Ishikawa (cell line): Measurements from ENCODE around the gene FYB2.

Experiments
- CEBPB ChIP-seq: IDR thresholded peaks from 2 replicates; pipeline ENCODE4 v1.6.1; 2012
- CREB1 ChIP-seq: IDR thresholded peaks from 2 replicates; pipeline ENCODE4 v1.6.1; 2012; ENCODE audit warnings: low read depth
- EGR1 ChIP-seq: IDR thresholded peaks from 2 replicates; pipeline ENCODE4 v1.6.1; 2012
- EP300 ChIP-seq: IDR thresholded peaks from 2 replicates; pipeline ENCODE4 v1.6.1; 2012; ENCODE audit warnings: borderline replicate concordance
- FOXM1 ChIP-seq: IDR thresholded peaks from 2 replicates; pipeline ENCODE4 v1.6.1; 2012; ENCODE audit warnings: low read depth, borderline replicate concordance
- MAX ChIP-seq: IDR thresholded peaks from 2 replicates; pipeline ENCODE4 v1.6.1; 2012
- NFIC ChIP-seq: IDR thresholded peaks from 2 replicates; pipeline ENCODE4 v1.6.1; 2012
- RAD21 ChIP-seq: IDR thresholded peaks from 2 replicates; pipeline ENCODE4 v1.6.1; 2012; ENCODE audit warnings: low read depth
- REST ChIP-seq: IDR thresholded peaks from 2 replicates; pipeline ENCODE4 v1.6.1; 2012; ENCODE audit warnings: low read depth, mild to moderate bottlenecking
- TAF1 ChIP-seq: IDR thresholded peaks from 2 replicates; pipeline ENCODE4 v1.6.1; 2012; ENCODE audit warnings: low read depth, mild to moderate bottlenecking
- TCF12 ChIP-seq: IDR thresholded peaks from 2 replicates; pipeline ENCODE4 v1.6.1; 2012; ENCODE audit warnings: low read depth
- TEAD4 ChIP-seq: IDR thresholded peaks from 2 replicates; pipeline ENCODE4 v1.6.1; 2012
- USF1 ChIP-seq: IDR thresholded peaks from 2 replicates; pipeline ENCODE4 v1.6.1; 2012
- YY1 ChIP-seq: IDR thresholded peaks from 2 replicates; pipeline ENCODE4 v1.6.1; 2012; ENCODE audit warnings: low read depth
- ZBTB7A ChIP-seq: IDR thresholded peaks from 2 replicates; pipeline ENCODE4 v1.6.1; 2012; ENCODE audit warnings: low read depth

The FYB2 gene

GRCh38 chr1:56816909-56817308, 2.3 kb downstream of the FYB2 start:
- no peak for TF ChIP-seq ZBTB7A
- TF ChIP-seq EP300: peak; percentile 50; the same call in 1 of the 2 replicates
- TF ChIP-seq CEBPB: peak; percentile 93
- peak; percentile 49; the same call in 1 of the 2 replicates for TF ChIP-seq YY1
- 0 out of 2 replicates have a peak, but pooled peaks have one; percentile 20 for TF ChIP-seq TCF12

GRCh38 chr1:56816264-56816663, 2.9 kb downstream of the FYB2 start:
- TF ChIP-seq YY1 (no peak), TAF1 (no peak), USF1 (no peak), REST (no peak), MAX (no peak), EP300 (no peak), RAD21 (no peak), CEBPB (no peak), TEAD4 (no peak), EGR1 (no peak), NFIC (no peak), CREB1 (no peak), TCF12 (no peak)

GRCh38 chr1:56814205-56814604, 5.0 kb downstream of the FYB2 start:
- no peak for TF ChIP-seq TEAD4
- TF ChIP-seq TCF12: no peak
- TF ChIP-seq EGR1: no peak
- no peak for TF ChIP-seq YY1
- no peak for TF ChIP-seq RAD21
- no peak for TF ChIP-seq FOXM1
- TF ChIP-seq TAF1: no peak
- TF ChIP-seq REST: no peak
- no peak for TF ChIP-seq CREB1
- no peak for TF ChIP-seq MAX
- no peak for TF ChIP-seq CEBPB
- no peak for TF ChIP-seq ZBTB7A
- TF ChIP-seq EP300: no peak
- no peak for TF ChIP-seq NFIC
- no peak for TF ChIP-seq USF1

- no peak for TF ChIP-seq USF1
- TF ChIP-seq YY1: no peak
- peak; percentile 89 for TF ChIP-seq TCF12
- no peak for TF ChIP-seq ZBTB7A
- no peak for TF ChIP-seq RAD21
- no peak for TF ChIP-seq EGR1
- no peak; the same call in 1 of the 2 replicates for TF ChIP-seq MAX
- TF ChIP-seq NFIC: peak; percentile 75
- TF ChIP-seq FOXM1: peak; percentile 75
- TF ChIP-seq CEBPB: peak; percentile 27; the same call in 1 of the 2 replicates
- no peak for TF ChIP-seq CREB1
- TF ChIP-seq REST: no peak
- TF ChIP-seq EP300: peak; percentile 82
- peak; percentile 91 for TF ChIP-seq TEAD4
- TF ChIP-seq TAF1: no peak
These were observed 7.9 kb downstream of the FYB2 start for GRCh38 chr1:56811331-56811730.
